ENCODE results near the gene PGM1.

DNA sequence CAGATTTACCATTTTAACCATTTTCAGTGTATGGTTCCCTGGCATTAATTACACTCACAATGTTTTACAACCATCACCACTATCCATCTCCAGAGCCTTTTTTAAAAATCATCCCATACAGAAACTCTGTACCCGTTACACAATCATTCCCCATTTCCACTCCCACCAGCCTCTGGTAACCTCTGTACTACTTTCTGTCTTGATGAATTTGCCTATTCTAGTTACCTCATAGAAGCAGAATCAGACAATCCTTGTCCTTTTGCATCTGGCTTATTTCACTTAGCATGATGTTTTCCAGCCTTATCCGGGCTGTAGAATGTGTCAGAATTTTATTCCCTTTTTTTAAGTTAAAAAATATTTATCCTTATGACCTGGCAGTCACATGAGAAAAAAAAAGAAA lies 33.0 kb downstream of the PGM1 start:
- TF ChIP-seq, protein P1, sequence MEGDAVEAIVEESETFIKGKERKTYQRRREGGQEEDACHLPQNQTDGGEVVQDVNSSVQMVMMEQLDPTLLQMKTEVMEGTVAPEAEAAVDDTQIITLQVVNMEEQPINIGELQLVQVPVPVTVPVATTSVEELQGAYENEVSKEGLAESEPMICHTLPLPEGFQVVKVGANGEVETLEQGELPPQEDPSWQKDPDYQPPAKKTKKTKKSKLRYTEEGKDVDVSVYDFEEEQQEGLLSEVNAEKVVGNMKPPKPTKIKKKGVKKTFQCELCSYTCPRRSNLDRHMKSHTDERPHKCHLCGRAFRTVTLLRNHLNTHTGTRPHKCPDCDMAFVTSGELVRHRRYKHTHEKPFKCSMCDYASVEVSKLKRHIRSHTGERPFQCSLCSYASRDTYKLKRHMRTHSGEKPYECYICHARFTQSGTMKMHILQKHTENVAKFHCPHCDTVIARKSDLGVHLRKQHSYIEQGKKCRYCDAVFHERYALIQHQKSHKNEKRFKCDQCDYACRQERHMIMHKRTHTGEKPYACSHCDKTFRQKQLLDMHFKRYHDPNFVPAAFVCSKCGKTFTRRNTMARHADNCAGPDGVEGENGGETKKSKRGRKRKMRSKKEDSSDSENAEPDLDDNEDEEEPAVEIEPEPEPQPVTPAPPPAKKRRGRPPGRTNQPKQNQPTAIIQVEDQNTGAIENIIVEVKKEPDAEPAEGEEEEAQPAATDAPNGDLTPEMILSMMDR (IDR thresholded peaks at IDR 0.05; ENCODE audit: low read length): no peak
- TF ChIP-seq EZH2 (IDR thresholded peaks at IDR 0.05; ENCODE audit: borderline replicate concordance, low read length): no peak

Measured in OCI-LY1 (cell line).